NB4 (cell line): ENCODE data around the gene MROH2B.

ENCODE experiments used
- DNase-seq: peaks from one replicate; pipeline ENCODE4 v3.0.0; 2010; ENCODE audit warnings: low read depth
- H3K4me3 ChIP-seq: one replicate; pipeline ENCODE4 v1.5.1; 2011; ENCODE audit warnings: mild to moderate bottlenecking, low read depth, low read length, moderate library complexity
- CTCF ChIP-seq: IDR thresholded peaks from one replicate; pipeline ENCODE4 v1.5.1; 2012; ENCODE audit warnings: low read depth, low read length
- MAX ChIP-seq: IDR thresholded peaks from 2 replicates; pipeline ENCODE4 v1.6.1; 2011; ENCODE audit warnings: low read depth, low read length
- MYC ChIP-seq: IDR thresholded peaks from 2 replicates; pipeline ENCODE4 v1.6.1; 2011; ENCODE audit warnings: low read depth, low read length
- POLR2A ChIP-seq: IDR thresholded peaks from 2 replicates; pipeline ENCODE4 v1.6.1; 2011; ENCODE audit warnings: mild to moderate bottlenecking; ENCODE audit not compliant: insufficient read length; ENCODE audit errors: extremely low read depth

The MROH2B gene

GRCh38 chr5:40999142-40999541 is 72.0 kb downstream of the MROH2B start:
- no peak overlapping the region for H3K4me3 ChIP-seq
- no peak for DNase-seq
- TF ChIP-seq POLR2A (no peak), CTCF (no peak), MAX (no peak), MYC (no peak)

GRCh38 chr5:40995801-40996586 is 75.1 kb downstream of the MROH2B start:
- no peak for DNase-seq
- TF ChIP-seq POLR2A (no peak), MAX (no peak), CTCF (no peak), MYC (no peak)

GRCh38 chr5:40991981-40992559 is 79.1 kb downstream of the MROH2B start:
- DNase-seq: no peak
- no peak overlapping the region for H3K4me3 ChIP-seq
- TF ChIP-seq MAX (no peak), CTCF (no peak), POLR2A (no peak), MYC (no peak)

More at GRCh38 chr5:40995801-40996586, 75.1 kb downstream of the MROH2B start:
- no peak overlapping the region for H3K4me3 ChIP-seq

GRCh38 chr5:40991168-40991980 is 79.8 kb downstream of the MROH2B start:
- H3K4me3 ChIP-seq: no peak overlapping the region
- no peak for DNase-seq
- TF ChIP-seq POLR2A (no peak), MAX (no peak), CTCF (no peak), MYC (no peak)

- DNase-seq: no peak
- no peak overlapping the region for H3K4me3 ChIP-seq
- no peak for TF ChIP-seq MYC
- no peak for TF ChIP-seq CTCF
- no peak for TF ChIP-seq POLR2A
- no peak for TF ChIP-seq MAX
Measured at GRCh38 chr5:40988746-40989510, 82.2 kb downstream of the MROH2B start.
